Kidney (tissue), 14 donors: ENCODE data around the gene AZI2. TPM values are rescaled to one million over a fixed set of nuclear protein-coding genes. Genes with fewer than 3 reads are reported as not detected.

Source experiments
- DNase-seq, 5 donors: peaks; one replicate each; pipeline ENCODE4 v3.0.0-alpha.2; 2013 to 2020
- FAIRE-seq: peaks from 2 replicates; lab custom pipeline; 2012; peaks lifted over from hg19 to GRCh38; lab: Jason Lieb, UNC
- H3K27ac ChIP-seq, 2 donors: one replicate each; pipeline ENCODE4 v1.7.0; 2013; ENCODE audit warnings: low read depth in 2 of 2, low read length in 2 of 2, inconsistent platforms in 1 of 2
- H3K27me3 ChIP-seq: one replicate; pipeline ENCODE4 v1.7.1; 2013; ENCODE audit warnings: low read length, inconsistent platforms; ENCODE audit not compliant: control insufficient read depth, insufficient read depth
- H3K36me3 ChIP-seq, 3 donors: one replicate each; pipeline versions ENCODE4 v1.7.0 to v1.7.1; 2013; ENCODE audit warnings: low read length in 3 of 3, control low read depth in 1 of 3, inconsistent platforms in 1 of 3; ENCODE audit not compliant: insufficient read depth in 3 of 3, control insufficient read depth in 2 of 3
- H3K4me1 ChIP-seq, 3 donors: one replicate each; pipeline versions ENCODE4 v1.7.0 to v1.7.1; 2013; ENCODE audit warnings: low read length in 3 of 3, inconsistent platforms in 1 of 3, low read depth in 1 of 3; ENCODE audit not compliant: control insufficient read depth in 2 of 3, insufficient read depth in 2 of 3
- H3K4me3 ChIP-seq, 3 donors: one replicate each; pipeline versions ENCODE4 v1.7.0 to v1.8.1; 2013; ENCODE audit warnings: low read length in 3 of 3, control low read depth in 1 of 3, inconsistent platforms in 1 of 3
- H3K9ac ChIP-seq, 3 donors: one replicate each; pipeline versions ENCODE4 v1.7.0 to v1.7.1; 2013; ENCODE audit warnings: low read length in 3 of 3, control low read depth in 1 of 3, inconsistent platforms in 1 of 3
- H3K9me3 ChIP-seq, 3 donors: one replicate each; pipeline versions ENCODE4 v1.7.0 to v1.7.1; 2013; ENCODE audit warnings: low read length in 3 of 3, control low read depth in 1 of 3, inconsistent platforms in 1 of 3; ENCODE audit not compliant: control insufficient read depth in 2 of 3, insufficient read depth in 1 of 3
- intact Hi-C: fragments of 100-400 bp; cut with DNase I; formaldehyde crosslinking; loops from one replicate; pipeline ENCODE4 v1.11.1; 2022
- polyA plus RNA-seq: library from polyadenylated mRNA; stranded (reverse); fragments of 350-450 nt; fragmentation: Illumina TruSeq; extraction: RNeasy Lipid Tissue Mini Kit (QIAGEN cat#74804); gene quantifications from one replicate; pipeline ENCODE4 v1.2.3, GENCODE V29; 2014; ENCODE audit warnings: low read depth, low replicate concordance; ENCODE audit not compliant: insufficient read depth
- total RNA-seq: library from RNA; stranded (reverse); fragmentation: NEBNext Ultra II Directional; extraction: Animal tissue kit (Norgen Biotek cat#: 25700); gene quantifications from one replicate; pipeline ENCODE4 v1.2.1, GENCODE V29; 2021
- TF ChIP-seq, protein P1 (sequence below): IDR thresholded peaks from 3 replicates; pipeline ENCODE4 v1.5.1; 2012; ENCODE audit warnings: mild to moderate bottlenecking, moderate library complexity, borderline replicate concordance; ENCODE audit not compliant: insufficient read depth; ENCODE audit errors: extremely low read depth
- donor health status: control.
- donor health status: control.
- donor health status: control.
- donor health status: control.
- donor health status: control.
- donor health status: DM: yes; HTN: yes; CAD: no.
- donor health status: Normal renal cell carcinoma (clear cell type).

AZI2 gene
- total and polyA plus RNA-seq, 2 donors from 2014 or later: 38.2 to 59.0 TPM

GRCh38 chr3:28337230-28337629 lies 11.4 kb downstream of the AZI2 start:
- FAIRE-seq: no peak
- TF ChIP-seq, protein P1, sequence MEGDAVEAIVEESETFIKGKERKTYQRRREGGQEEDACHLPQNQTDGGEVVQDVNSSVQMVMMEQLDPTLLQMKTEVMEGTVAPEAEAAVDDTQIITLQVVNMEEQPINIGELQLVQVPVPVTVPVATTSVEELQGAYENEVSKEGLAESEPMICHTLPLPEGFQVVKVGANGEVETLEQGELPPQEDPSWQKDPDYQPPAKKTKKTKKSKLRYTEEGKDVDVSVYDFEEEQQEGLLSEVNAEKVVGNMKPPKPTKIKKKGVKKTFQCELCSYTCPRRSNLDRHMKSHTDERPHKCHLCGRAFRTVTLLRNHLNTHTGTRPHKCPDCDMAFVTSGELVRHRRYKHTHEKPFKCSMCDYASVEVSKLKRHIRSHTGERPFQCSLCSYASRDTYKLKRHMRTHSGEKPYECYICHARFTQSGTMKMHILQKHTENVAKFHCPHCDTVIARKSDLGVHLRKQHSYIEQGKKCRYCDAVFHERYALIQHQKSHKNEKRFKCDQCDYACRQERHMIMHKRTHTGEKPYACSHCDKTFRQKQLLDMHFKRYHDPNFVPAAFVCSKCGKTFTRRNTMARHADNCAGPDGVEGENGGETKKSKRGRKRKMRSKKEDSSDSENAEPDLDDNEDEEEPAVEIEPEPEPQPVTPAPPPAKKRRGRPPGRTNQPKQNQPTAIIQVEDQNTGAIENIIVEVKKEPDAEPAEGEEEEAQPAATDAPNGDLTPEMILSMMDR: no peak
- no peak overlapping the region for H3K27ac ChIP-seq
- H3K36me3 ChIP-seq: peaks cover 0 to 9% (median 0%) of the 10 kb centered on the region in 3 donors
- H3K9me3 ChIP-seq: no peaks in the 10 kb centered on the region
- H3K4me3 ChIP-seq: no peak overlapping the region
- DNase-seq: no peak
- intact Hi-C loops: no loop called here
- H3K9ac ChIP-seq: no peak overlapping the region
- H3K4me1 ChIP-seq: no peaks in the 10 kb centered on the region
- no peaks in the 10 kb centered on the region for H3K27me3 ChIP-seq

DNA sequence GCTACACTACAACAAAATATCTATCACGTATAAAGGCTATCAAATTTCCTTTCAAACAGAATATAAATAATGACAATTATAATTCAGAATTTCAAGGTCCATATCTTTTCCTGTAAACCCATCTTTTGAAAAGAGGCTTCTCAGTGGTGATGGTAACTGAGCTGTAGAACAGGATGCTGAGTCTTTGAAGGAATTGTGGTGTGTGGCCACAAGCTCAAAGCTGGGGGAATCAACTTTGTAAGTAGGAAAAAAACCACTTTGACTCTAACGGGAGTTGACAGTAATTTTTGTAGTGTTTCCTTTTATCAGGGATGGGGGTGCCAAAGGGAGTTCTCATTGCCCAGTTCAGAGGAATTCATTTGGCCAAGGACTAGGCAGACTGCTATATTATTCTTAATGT lies 13.4 kb downstream of the AZI2 start:
- no peak for FAIRE-seq
- intact Hi-C loops: no loop called here
- no peak overlapping the region for H3K4me3 ChIP-seq
- H3K9me3 ChIP-seq: no peaks in the 10 kb centered on the region
- no peaks in the 10 kb centered on the region for H3K27me3 ChIP-seq
- peaks cover 0 to 9% (median 0%) of the 10 kb centered on the region in 3 donors for H3K36me3 ChIP-seq
- no peak overlapping the region for H3K27ac ChIP-seq
- TF ChIP-seq, protein P1: no peak
- H3K4me1 ChIP-seq: no peaks in the 10 kb centered on the region
- H3K9ac ChIP-seq: no peak overlapping the region
- no peak for DNase-seq

GRCh38 chr3:28334552-28334951 lies 14.1 kb downstream of the AZI2 start:
- Histone ChIP-seq H3K4me3 (no peak overlapping the region), H3K36me3 (peaks cover 0 to 9% (median 0%) of the 10 kb centered on the region in 3 donors), H3K9me3 (no peaks in the 10 kb centered on the region), H3K27me3 (no peaks in the 10 kb centered on the region), H3K4me1 (no peaks in the 10 kb centered on the region), H3K27ac (no peak overlapping the region), H3K9ac (no peak overlapping the region)
- FAIRE-seq (no peak), DNase-seq (no peak)
- intact Hi-C loops: no loop called here
- TF ChIP-seq, protein P1: no peak
